ENCODE data around the gene SMARCB1.
A peak's percentile ranks its signal among the peaks of the same experiment; 100 is the strongest.
"Not testable (repeated sequence)": the region's sequence is repeated elsewhere in the genome, so short reads cannot be mapped to it uniquely, and the experiment has no call there.

The SMARCB1 gene

GRCh38 chr22:23846081-23846469 is 59.3 kb downstream of the SMARCB1 start:
- DNase-seq (ENCODE audit: low read depth): no peak

GRCh38 chr22:23847310-23847920 is 60.6 kb downstream of the SMARCB1 start:
- no peak for DNase-seq (ENCODE audit: low read depth)

- DNase-seq (ENCODE audit: low read depth): no peak
Observed at GRCh38 chr22:23847991-23848864, 61.5 kb downstream of the SMARCB1 start.

- peak; percentile 88 for DNase-seq (ENCODE audit: low read depth)
Observed at GRCh38 chr22:23849009-23850006, 62.5 kb downstream of the SMARCB1 start.

- DNase-seq (ENCODE audit: low read depth): no peak
Observed at GRCh38 chr22:23850136-23850611, 63.4 kb downstream of the SMARCB1 start.

GRCh38 chr22:23856721-23857605 is 70.2 kb downstream of the SMARCB1 start:
- no peak for DNase-seq (ENCODE audit: low read depth)

- DNase-seq (ENCODE audit: low read depth): peak; percentile 93
Observed at GRCh38 chr22:23857606-23858483, 71.1 kb downstream of the SMARCB1 start, which contains the start of gene SLC2A11. SLC2A11 (plus strand) TSS chr22:23857875; CDS start chr22:23858000, 125 bp downstream.

GRCh38 chr22:23858484-23858815 is 71.7 kb downstream of the SMARCB1 start:
- DNase-seq (ENCODE audit: low read depth): no peak

- no peak for DNase-seq (ENCODE audit: low read depth)
Observed at GRCh38 chr22:23859201-23859600, 72.4 kb downstream of the SMARCB1 start.

- not testable (repeated sequence) for DNase-seq (ENCODE audit: low read depth)
Observed at GRCh38 chr22:23860187-23860586, 73.4 kb downstream of the SMARCB1 start.

GRCh38 chr22:23862103-23862502 is 75.3 kb downstream of the SMARCB1 start:
- peak; percentile 25 for DNase-seq (ENCODE audit: low read depth)

- not testable (repeated sequence) for DNase-seq (ENCODE audit: low read depth)
Observed at GRCh38 chr22:23864499-23865154, 77.9 kb downstream of the SMARCB1 start.

- DNase-seq (ENCODE audit: low read depth): no peak
Observed at GRCh38 chr22:23868580-23868979, 81.8 kb downstream of the SMARCB1 start.

GRCh38 chr22:23874871-23875270 is 88.1 kb downstream of the SMARCB1 start:
- no peak for DNase-seq (ENCODE audit: low read depth)

- DNase-seq (ENCODE audit: low read depth): no peak
Observed at GRCh38 chr22:23875801-23876200, 89.0 kb downstream of the SMARCB1 start.

GRCh38 chr22:23877566-23877965 is 90.8 kb downstream of the SMARCB1 start:
- DNase-seq (ENCODE audit: low read depth): no peak

- no peak for DNase-seq (ENCODE audit: low read depth)
Observed at GRCh38 chr22:23878219-23878618, 91.5 kb downstream of the SMARCB1 start.

- no peak for DNase-seq (ENCODE audit: low read depth)
Observed at GRCh38 chr22:23882370-23882769, 95.6 kb downstream of the SMARCB1 start.

GRCh38 chr22:23883658-23884057 is 96.9 kb downstream of the SMARCB1 start:
- no peak for DNase-seq (ENCODE audit: low read depth)

Measured in activated T-cell treated with anti-CD3 and anti-CD28 coated beads for 48 hours (primary cell).